Heart left ventricle (tissue), 13 donors: ENCODE results near the gene TERT.

ENCODE experiments used
- CTCF ChIP-seq, 12 donors: fragments of 200-600 bp; sonication (generic) in 4 of 12; IDR thresholded peaks; one replicate each; pipeline versions ENCODE4 v1.5.0 to v1.8.0; 2018 to 2022; ENCODE audit warnings: antibody characterized with exemption in 12 of 12, mild to moderate bottlenecking in 5 of 12
- POLR2A ChIP-seq, 2 donors: fragments of 450-650 bp; IDR thresholded peaks; one replicate each; pipeline ENCODE4 v1.6.1; 2017; ENCODE audit warnings: antibody characterized with exemption in 2 of 2, mild to moderate bottlenecking in 2 of 2, moderate library complexity in 2 of 2
- donor health status: ischemic (EF 13 %, LVEDD 7.1; RV severe dilation, severe dysfunction).
- donor health status: DM: no; HTN: yes; CAD: no.
- donor health status: DM: no; HTN: no; CAD: no.
- donor health status: ischemic (EF 25% LVEDD 6.9; RV normal size, moderate dysfunction).
- donor health status: ischemic (EF 25% LVEDD 5.7; RV mildly dilated, moderate dysfunction).
- donor health status: ischemic (EF 35%, LVEDD 5.7; RV mildly dilated, moderate dysfunction).
- donor health status: nonischemic (EF 11% LVEDD 7.7; RV severe dilation, severe dysfunction).
- donor health status: DM: yes; HTN: yes; CAD: no.
- donor health status: PGD.
- donor health status: ischemic (EF 29% LVEDD 5.4; RV normal size, mild dysfunction).
- donor health status: nonischemic (EF 23%, LVEDD 6.1; RV moderate dilation, normal function).

GRCh38 chr5:1343315-1343751 is 48.5 kb upstream of the TERT start:
- TF ChIP-seq CTCF (IDR thresholded peaks at IDR 0.05) (no peak), POLR2A (IDR thresholded peaks at IDR 0.05) (no peak)
